Common myeloid progenitor, CD34-positive (primary cell): ENCODE data around the gene PLA2G4B.

Experiments used
- CTCF ChIA-PET: fragments of 350-600 bp; sonication (Branson Sonifier 250); formaldehyde crosslinking; loops from one replicate; lab custom pipeline; 2021; ENCODE audit warnings: antibody characterized with exemption; lab: Charles Lee
- POLR2A ChIA-PET: fragments of 350-600 bp; sonication (Branson Sonifier 250); formaldehyde crosslinking; loops from one replicate; lab custom pipeline; 2021; ENCODE audit warnings: antibody characterized with exemption; lab: Charles Lee
- DNase-seq, 3 donors: peaks; one replicate each; pipeline versions ENCODE4 v3.0.0 to v3.0.0-alpha.2; 2013
- H3K27ac ChIP-seq, 2 experiments: 1 replicate in 1 of 2; 2 replicates in 1 of 2; pipeline ENCODE4 v1.7.0; 2013; ENCODE audit warnings: inconsistent platforms in 2 of 2, low read length in 2 of 2, mild to moderate bottlenecking in 2 of 2, low read depth in 1 of 2, moderate library complexity in 1 of 2; ENCODE audit not compliant: severe bottlenecking in 2 of 2, insufficient read depth in 1 of 2, poor library complexity in 1 of 2
- H3K27me3 ChIP-seq, 5 experiments: replicated peaks in 2 of 5; 1 replicate in 3 of 5; 2 replicates in 2 of 5; pipeline versions ENCODE4 v1.6.1 to v1.7.0; 2013; ENCODE audit warnings: low read length in 4 of 5, mild to moderate bottlenecking in 2 of 5, moderate library complexity in 2 of 5, inconsistent platforms in 1 of 5; ENCODE audit not compliant: insufficient read depth in 5 of 5, control insufficient read depth in 4 of 5
- H3K36me3 ChIP-seq, 4 experiments: 1 replicate in 2 of 4; 2 replicates in 2 of 4; pipeline versions ENCODE4 v1.6.1 to v1.7.0; 2013; ENCODE audit warnings: low read length in 3 of 4, control low read depth in 1 of 4, mild to moderate bottlenecking in 1 of 4; ENCODE audit not compliant: control insufficient read depth in 4 of 4, insufficient read depth in 4 of 4
- H3K4me1 ChIP-seq, 4 experiments: 1 replicate in 3 of 4; 2 replicates in 1 of 4; pipeline versions ENCODE4 v1.6.1 to v1.7.1; 2013; ENCODE audit warnings: low read length in 3 of 4, mild to moderate bottlenecking in 3 of 4, control low read depth in 1 of 4, inconsistent platforms in 1 of 4, moderate library complexity in 1 of 4; ENCODE audit not compliant: control insufficient read depth in 4 of 4, insufficient read depth in 4 of 4; ENCODE audit errors: control extremely low read depth in 1 of 4
- H3K4me3 ChIP-seq, 7 experiments: 1 replicate in 4 of 7; 2 replicates in 3 of 7; pipeline versions ENCODE4 v1.5.1 to v1.7.0; 2013; ENCODE audit warnings: mild to moderate bottlenecking in 7 of 7, low read length in 6 of 7, moderate library complexity in 6 of 7, inconsistent platforms in 2 of 7, low read depth in 2 of 7, control low read depth in 1 of 7; ENCODE audit not compliant: insufficient read depth in 4 of 7, control insufficient read depth in 1 of 7; ENCODE audit errors: extremely low read depth in 1 of 7
- H3K9me3 ChIP-seq, 5 experiments: 1 replicate in 4 of 5; 2 replicates in 1 of 5; pipeline versions ENCODE4 v1.6.1 to v1.7.1; 2013; ENCODE audit warnings: low read length in 4 of 5, mild to moderate bottlenecking in 2 of 5, inconsistent platforms in 1 of 5, low read depth in 1 of 5, moderate library complexity in 1 of 5; ENCODE audit not compliant: control insufficient read depth in 4 of 5, insufficient read depth in 2 of 5; ENCODE audit errors: control extremely low read depth in 1 of 5
- WGBS: methylation state at CpG from one replicate; pipeline ENCODE4 v1.1.5; 2013; ENCODE audit not compliant: insufficient coverage; 5-methylcytosine and 5-hydroxymethylcytosine counted together

Gene PLA2G4B

DNA sequence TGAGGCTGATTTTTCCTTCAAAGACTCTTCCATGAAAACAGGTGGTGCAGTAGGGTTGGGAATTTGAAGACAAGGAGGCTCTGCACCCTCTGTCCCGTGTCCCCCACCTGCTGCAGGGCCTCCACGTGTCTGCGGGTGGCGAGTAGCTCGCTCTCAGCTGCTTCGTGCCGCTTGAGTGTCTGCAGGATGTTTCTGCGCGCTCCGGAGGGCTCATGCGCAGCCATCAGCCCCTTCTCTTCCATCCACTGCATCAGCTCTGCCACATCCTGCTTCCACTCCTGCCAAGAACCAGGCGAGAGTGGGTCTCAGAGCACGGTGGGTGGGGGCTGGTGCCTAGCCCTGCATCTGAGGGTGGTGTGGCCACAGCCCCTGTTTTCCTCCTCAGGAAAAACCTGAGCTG, 37.4 kb downstream of the PLA2G4B start:
- CTCF ChIA-PET, result interaction anchor here (1.6 kb wide), 1 partner anchor 11 kb away, joined by 5 read pairs; no protein-coding TSS in a partner anchor
- Histone ChIP-seq H3K4me3 (no peak overlapping the region), H3K4me1 (no peaks in the 10 kb centered on the region), H3K9me3 (no peaks in the 10 kb centered on the region), H3K27me3 (peaks cover 0 to 9% (median 4%) of the 10 kb centered on the region in 5 experiments), H3K27ac (no peak overlapping the region), H3K36me3 (no peaks in the 10 kb centered on the region)
- DNase-seq, result no peak
- WGBS, result 84% methylated on average over 9 of the region's 13 CpGs
- POLR2A ChIA-PET, result no interaction called here

DNA sequence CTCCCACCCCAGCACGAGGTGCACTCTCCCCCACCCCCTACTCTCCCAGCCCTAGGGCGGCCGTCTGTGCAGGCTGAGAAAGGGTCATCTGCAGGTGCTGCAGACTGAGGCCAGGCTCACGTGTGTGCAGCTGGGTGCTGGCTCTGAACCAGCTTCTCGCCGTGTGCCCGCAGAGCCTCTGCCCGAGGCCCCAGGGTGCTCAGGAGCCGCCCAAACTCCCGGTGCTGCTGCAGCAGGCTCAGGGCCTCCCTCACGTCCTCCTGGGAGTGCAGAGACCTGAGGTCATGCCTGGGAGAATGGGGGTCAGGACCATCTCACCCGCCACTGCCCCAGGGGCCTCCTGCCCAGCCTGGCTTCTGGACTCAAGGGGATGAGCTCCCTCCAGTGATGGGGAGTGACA, 38.0 kb downstream of the PLA2G4B start:
- no peak overlapping the region for H3K27ac ChIP-seq
- ChIA-PET POLR2A (no interaction called here), CTCF (interaction anchor here (0.8 to 1.6 kb wide), 4 partner anchors 10 to 25 kb away, joined by 3 to 5 read pairs (median 4); no protein-coding TSS in a partner anchor)
- H3K4me1 ChIP-seq, result peaks cover 0 to 3% (median 0%) of the 10 kb centered on the region in 4 experiments
- H3K27me3 ChIP-seq, result peaks cover 0 to 16% (median 10%) of the 10 kb centered on the region in 5 experiments
- no peak for DNase-seq
- H3K9me3 ChIP-seq, result no peaks in the 10 kb centered on the region
- H3K36me3 ChIP-seq, result no peaks in the 10 kb centered on the region
- 95% methylated on average over 6 of the region's 12 CpGs for WGBS
- H3K4me3 ChIP-seq, result no peak overlapping the region

DNA sequence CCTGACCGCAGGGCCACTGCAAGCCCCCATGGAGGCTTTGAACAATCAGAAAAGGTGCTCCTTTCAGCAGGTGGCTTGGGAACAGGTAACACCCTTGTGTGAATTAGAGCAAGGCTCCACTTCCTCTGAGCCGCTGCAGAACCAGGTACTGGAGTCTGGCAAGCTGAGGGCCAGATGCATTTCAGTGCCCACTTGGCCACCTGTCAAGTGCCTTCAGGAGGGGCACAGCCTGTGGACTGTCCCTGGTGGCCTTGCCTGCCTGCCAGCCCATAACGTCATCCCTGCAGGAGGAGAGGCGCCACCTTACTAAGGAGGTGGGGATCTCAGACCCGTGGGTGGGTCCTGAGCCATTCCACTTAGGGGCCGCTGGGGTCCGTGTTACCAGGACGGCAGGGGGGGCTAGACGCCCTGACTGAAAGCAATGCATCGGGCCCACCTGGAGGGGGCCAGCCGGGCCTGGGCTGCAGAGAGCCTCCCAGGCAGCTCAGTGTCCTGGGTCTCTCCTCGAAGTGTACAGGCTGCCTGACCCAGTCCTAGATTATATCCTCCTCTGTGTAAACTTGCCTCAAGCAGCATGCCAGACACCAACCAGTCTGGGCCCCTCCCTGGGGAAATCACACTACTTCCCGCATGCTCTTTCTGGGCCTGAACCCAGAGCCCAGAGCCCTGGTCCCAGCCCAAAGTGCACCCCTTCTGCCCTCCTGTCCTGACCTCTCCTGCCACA, 39.1 kb downstream of the PLA2G4B start:
- ChIA-PET CTCF (interaction anchor here (1.3 to 1.6 kb wide), 3 partner anchors 9 to 26 kb away, joined by 3 to 5 read pairs (median 4); no protein-coding TSS in a partner anchor), POLR2A (no interaction called here)
- Histone ChIP-seq H3K4me1 (peaks cover 0 to 12% (median 4%) of the 10 kb centered on the region in 4 experiments), H3K9me3 (no peaks in the 10 kb centered on the region), H3K4me3 (no peak overlapping the region), H3K27ac (no peak overlapping the region), H3K36me3 (no peaks in the 10 kb centered on the region), H3K27me3 (peaks cover 0 to 22% (median 10%) of the 10 kb centered on the region in 5 experiments)
- no peak for DNase-seq
- WGBS, result 96% methylated on average over 11 of the region's 13 CpGs

DNA sequence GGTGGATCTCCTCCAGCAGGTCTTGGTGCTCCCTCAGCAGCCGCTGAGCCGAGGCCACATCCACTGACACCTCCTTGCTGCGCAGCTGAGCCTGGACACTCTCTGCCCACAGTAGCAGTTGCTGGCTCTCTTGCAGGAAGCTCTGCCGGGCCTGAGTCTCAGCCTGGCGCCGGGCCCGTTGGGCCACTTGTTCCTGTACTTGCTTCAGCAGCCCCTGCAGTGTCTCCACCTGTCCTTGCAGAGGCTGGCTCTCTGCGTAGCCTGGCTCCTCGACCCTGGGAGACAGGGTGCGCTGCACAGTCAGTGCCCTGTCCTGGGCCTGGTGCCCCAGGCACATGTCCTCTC, 39.7 kb downstream of the PLA2G4B start:
- Histone ChIP-seq H3K4me1 (peaks cover 0 to 17% (median 9%) of the 10 kb centered on the region in 4 experiments), H3K27me3 (peaks cover 0 to 22% (median 10%) of the 10 kb centered on the region in 5 experiments), H3K9me3 (no peaks in the 10 kb centered on the region), H3K27ac (no peak overlapping the region), H3K4me3 (no peak overlapping the region), H3K36me3 (no peaks in the 10 kb centered on the region)
- ChIA-PET CTCF (no interaction called here), POLR2A (interaction anchor here (1.1 kb wide), 1 partner anchor 25 kb away, joined by 3 read pairs; no protein-coding TSS in a partner anchor)
- no peak for DNase-seq
- WGBS, result 93% methylated on average over 9 of the region's 10 CpGs

DNA sequence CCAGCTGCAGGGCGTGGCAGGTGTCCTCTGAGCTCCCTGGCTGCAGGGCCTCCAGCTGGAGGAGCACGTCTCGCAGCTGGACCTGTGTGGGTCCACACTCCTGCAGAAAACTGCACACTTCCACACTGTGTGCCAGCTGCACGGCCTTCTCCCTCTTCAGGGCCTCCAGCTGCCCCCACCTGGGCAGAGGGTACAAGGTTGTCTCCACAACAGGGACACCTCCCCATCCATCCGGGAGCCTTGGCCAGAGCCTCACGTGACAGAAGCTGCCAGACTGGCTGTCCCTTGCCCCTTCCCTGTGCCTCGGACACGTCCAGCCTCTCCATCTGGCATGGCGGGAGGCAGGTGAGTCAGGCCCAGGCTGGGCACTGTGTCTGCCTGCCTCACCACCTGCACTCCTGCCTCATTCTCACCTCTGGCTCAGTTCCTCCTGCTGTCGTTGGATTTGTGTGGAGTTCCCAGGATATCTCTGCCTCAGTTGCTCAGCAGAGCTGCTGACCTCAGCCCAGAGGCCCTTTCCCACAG, 40.7 kb downstream of the PLA2G4B start:
- ChIA-PET CTCF (interaction anchor here (1.1 kb wide), 1 partner anchor 25 kb away, joined by 3 read pairs; no protein-coding TSS in a partner anchor), POLR2A (interaction anchor here (1.1 kb wide), 1 partner anchor 26 kb away, joined by 3 read pairs; no protein-coding TSS in a partner anchor)
- H3K36me3 ChIP-seq, result no peaks in the 10 kb centered on the region
- no peak overlapping the region for H3K4me3 ChIP-seq
- peaks cover 0 to 19% (median 11%) of the 10 kb centered on the region in 4 experiments for H3K4me1 ChIP-seq
- 100% methylated on average over 9 of the region's 10 CpGs for WGBS
- DNase-seq, result no peak
- H3K9me3 ChIP-seq, result no peaks in the 10 kb centered on the region
- peaks cover 0 to 22% (median 10%) of the 10 kb centered on the region in 5 experiments for H3K27me3 ChIP-seq
- no peak overlapping the region for H3K27ac ChIP-seq

DNA sequence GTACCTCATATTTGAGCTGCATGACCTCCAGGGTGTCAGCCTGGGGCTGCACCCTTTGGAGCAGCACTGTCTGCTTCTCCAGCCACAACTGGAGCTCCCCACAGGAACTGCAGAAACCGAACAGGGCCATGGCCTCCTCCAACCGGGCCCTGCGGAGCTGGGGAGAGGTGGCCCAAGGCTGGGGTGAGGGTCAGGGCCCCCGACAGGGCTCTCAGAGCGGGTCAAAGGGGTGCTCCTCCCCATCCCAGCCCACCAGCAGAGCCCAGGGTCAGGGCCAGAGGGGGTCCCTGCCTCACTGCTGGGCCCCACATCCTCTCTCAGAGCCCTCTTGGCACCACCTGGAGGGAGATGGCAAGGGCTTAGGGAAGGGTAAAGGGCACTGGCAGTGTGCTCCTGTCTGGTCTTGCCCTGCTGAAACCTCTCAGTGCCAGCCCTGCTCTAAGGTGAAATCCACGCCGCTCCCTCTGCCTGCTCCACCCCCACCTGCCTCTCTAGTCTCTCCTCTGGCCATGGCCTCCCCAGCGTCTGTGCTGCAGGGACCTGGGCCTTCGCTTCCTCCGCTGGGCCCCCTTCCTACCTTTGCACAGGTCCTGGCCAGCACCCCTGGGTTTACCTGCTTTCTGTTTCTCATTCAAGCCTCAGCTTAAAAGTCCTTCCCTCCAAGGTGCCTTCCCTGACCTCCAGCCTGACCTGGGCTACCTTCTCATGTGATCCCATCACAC, 41.7 kb downstream of the PLA2G4B start:
- POLR2A ChIA-PET, result no interaction called here
- Histone ChIP-seq H3K36me3 (no peaks in the 10 kb centered on the region), H3K4me1 (peaks cover 0 to 19% (median 11%) of the 10 kb centered on the region in 4 experiments), H3K27ac (no peak overlapping the region), H3K27me3 (peaks cover 0 to 22% (median 10%) of the 10 kb centered on the region in 5 experiments), H3K4me3 (no peak overlapping the region), H3K9me3 (no peaks in the 10 kb centered on the region)
- CTCF ChIA-PET, result interaction anchor here (0.6 to 1.1 kb wide), 4 partner anchors 12 to 29 kb away, joined by 3 to 4 read pairs (median 3); no protein-coding TSS in a partner anchor
- no peak for DNase-seq
- 93% methylated on average over 10 of the region's 10 CpGs for WGBS
